ENCODE results near the gene NELFCD. TPM values are rescaled to one million over a fixed set of nuclear protein-coding genes. Genes with fewer than 3 reads are reported as not detected.

NELFCD gene
- total and polyA plus RNA-seq, 9 of the 15 experiments (the other 6 are each of a cell fraction or from before 2014, with no cell fraction given), result 11.7 to 163 (median 96.5) TPM

- TF ChIP-seq ZNF707 (CRISPR knock-in tag; conservative IDR thresholded peaks at IDR 0.05), result no peak
- peak; percentile 68; the same call in 1 of the 2 replicates for TF ChIP-seq ELF2 (CRISPR knock-in tag; IDR thresholded peaks at IDR 0.05)
- TF ChIP-seq NR2C1 (IDR thresholded peaks at IDR 0.05), result peak; percentile 71
- peak; percentile 75; the same call in 1 of the 2 replicates for TF ChIP-seq NR2C1 (tag; IDR thresholded peaks at IDR 0.05)
- no peak for TF ChIP-seq ELK3 (CRISPR knock-in tag; IDR thresholded peaks at IDR 0.05)
- no peak for TF ChIP-seq ARNT (IDR thresholded peaks at IDR 0.05)
- no peak for TF ChIP-seq TCF7L2 (IDR thresholded peaks at IDR 0.05; ENCODE audit: low read depth, low read length)
- TF ChIP-seq ZEB2 (IDR thresholded peaks at IDR 0.05), result no peak
- no peak for TF ChIP-seq HDAC2 (IDR thresholded peaks at IDR 0.05)
- no peak; the same call in 1 of the 2 replicates for TF ChIP-seq VEZF1 (CRISPR knock-in tag; IDR thresholded peaks at IDR 0.05)
- TF ChIP-seq RBM25 (IDR thresholded peaks at IDR 0.05; ENCODE audit: low read depth, low read length, severe bottlenecking), result no peak
- no peak for TF ChIP-seq NFXL1 (CRISPR knock-in tag; IDR thresholded peaks at IDR 0.05)
- TF ChIP-seq ZNF644 (tag; IDR thresholded peaks at IDR 0.05; ENCODE audit: low read depth), result no peak
- TF ChIP-seq CSDE1 (IDR thresholded peaks at IDR 0.05), result no peak
- TF ChIP-seq NFYB (IDR thresholded peaks at IDR 0.05; ENCODE audit: extremely low read depth, insufficient read length), result no peak
- no peak for TF ChIP-seq RBM17 (IDR thresholded peaks at IDR 0.05; ENCODE audit: borderline replicate concordance, low read depth, low read length)
- no peak for TF ChIP-seq ERF (CRISPR knock-in tag; IDR thresholded peaks at IDR 0.05)
- TF ChIP-seq MBD1 (CRISPR knock-in tag; IDR thresholded peaks at IDR 0.05), result no peak
- TF ChIP-seq E2F5 (CRISPR knock-in tag; IDR thresholded peaks at IDR 0.05), result no peak
- no peak for TF ChIP-seq TAL1 (IDR thresholded peaks at IDR 0.05)
- TF ChIP-seq POLR3A (IDR thresholded peaks at IDR 0.05; ENCODE audit: borderline replicate concordance, extremely low read depth, insufficient read depth, insufficient read length), result no peak
- TF ChIP-seq HIVEP1 (CRISPR knock-in tag; IDR thresholded peaks at IDR 0.05), result no peak
- no peak for TF ChIP-seq DNMT1 (IDR thresholded peaks at IDR 0.05)
- TF ChIP-seq SMAD3 (CRISPR knock-in tag; conservative IDR thresholded peaks at IDR 0.05), result no peak
- TF ChIP-seq CCNT2 (IDR thresholded peaks at IDR 0.05; ENCODE audit: borderline replicate concordance, extremely low read depth, insufficient read length, low read depth, low read length), result no peak
- no peak for TF ChIP-seq SETDB1 (IDR thresholded peaks at IDR 0.05; ENCODE audit: low read length)
- TF ChIP-seq SAFB2 (IDR thresholded peaks at IDR 0.05; ENCODE audit: borderline replicate concordance, low read depth, low read length, severe bottlenecking), result no peak
These were observed 61.2 kb downstream of the NELFCD start, which contains the start of gene PRELID3B (continued) for GRCh38 chr20:59042151-59042795.
